ENCODE results near the gene CERCAM. TPM values are rescaled to one million over a fixed set of nuclear protein-coding genes. Genes with fewer than 3 reads are reported as not detected.

CERCAM gene
- total RNA-seq, 4 donors from 2014 or later = 4.5 to 19.7 (median 7.8) TPM

DNA sequence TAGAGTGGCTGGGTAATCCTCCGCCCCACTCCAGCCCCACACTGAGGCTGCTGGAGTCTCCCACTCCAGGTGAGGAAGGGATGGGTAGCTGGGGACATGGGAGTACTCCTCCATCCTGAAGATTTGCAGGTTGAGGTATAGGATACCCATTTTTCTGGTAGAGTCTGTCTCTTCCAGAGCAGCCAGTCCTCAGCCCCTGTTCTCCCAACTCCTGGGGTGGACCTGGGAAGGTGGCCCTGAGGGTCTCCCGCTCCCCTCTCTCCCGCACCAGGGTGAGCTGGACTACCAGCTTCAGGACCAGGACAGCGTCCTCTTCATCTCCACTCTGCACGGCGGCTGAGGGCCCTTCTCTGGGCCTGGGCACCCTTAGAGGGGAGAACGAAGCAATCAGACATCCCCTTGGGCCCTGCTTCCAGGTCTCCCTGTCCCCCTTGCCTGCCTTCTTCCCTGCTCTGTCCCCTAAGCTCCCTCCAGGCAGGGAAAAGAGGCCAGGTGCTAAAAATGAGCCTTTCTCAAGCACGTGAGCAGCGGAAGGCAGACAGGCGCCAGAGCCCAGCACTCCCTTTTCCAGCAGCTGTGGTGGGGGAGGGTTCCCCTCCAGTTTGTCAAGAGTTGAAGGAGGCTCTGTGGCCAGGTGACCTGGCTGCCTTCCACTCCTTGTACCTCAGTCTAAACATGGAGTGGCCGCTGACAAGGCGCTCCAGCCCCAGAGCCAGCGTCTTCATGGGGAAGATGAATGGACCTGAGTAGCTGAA lies 31.1 kb upstream of the CERCAM start:
- H3K27me3 ChIP-seq = no peaks in the 10 kb centered on the region
- no peak overlapping the region for H3K27ac ChIP-seq
- WGBS, 2 donors (ENCODE audit: low coverage in 1 of 2) = 90% methylated on average over 11 of the region's 13 CpGs; no CpG with 5 or more reads in 1 of the 2 donors
- H3K4me3 ChIP-seq = no peak overlapping the region
- H3K4me1 ChIP-seq = no peaks in the 10 kb centered on the region
- intact Hi-C loops (cut with DNase I; ENCODE audit: low total_unique reads) = no loop called here
- H3K36me3 ChIP-seq = peaks cover 0 to 21% (median 8%) of the 10 kb centered on the region in 4 donors
- no peaks in the 10 kb centered on the region for H3K9me3 ChIP-seq
- no peak for DNase-seq
- in situ Hi-C loops (cut with MboI; ENCODE audit: low pct_ligation_motif_present in 1 of 4, low pct_unique_long_range_greater_than_20kb in 1 of 4, low sequenced_read_pairs in 3 of 4) = no loop called here
- TF ChIP-seq POLR2AphosphoS5 (IDR thresholded peaks at IDR 0.05) (no peak), POLR2A (IDR thresholded peaks at IDR 0.05) (no peak), CTCF (IDR thresholded peaks at IDR 0.05) (no peak), EP300 (IDR thresholded peaks at IDR 0.05; ENCODE audit: low read depth) (no peak)

- DNase-seq = no peak
- H3K27ac ChIP-seq = no peak overlapping the region
- no peaks in the 10 kb centered on the region for H3K9me3 ChIP-seq
- no peak for TF ChIP-seq EP300 (IDR thresholded peaks at IDR 0.05; ENCODE audit: low read depth)
- no peak for TF ChIP-seq POLR2AphosphoS5 (IDR thresholded peaks at IDR 0.05)
- TF ChIP-seq POLR2A (IDR thresholded peaks at IDR 0.05) = no peak
- TF ChIP-seq CTCF (IDR thresholded peaks at IDR 0.05) = no peak
- H3K27me3 ChIP-seq = peaks cover 6% of the 10 kb centered on the region
- 87% methylated on average over 11 of the region's 11 CpGs; no CpG with 5 or more reads in 1 of the 2 donors for WGBS, 2 donors (ENCODE audit: low coverage in 1 of 2)
- no peaks in the 10 kb centered on the region for H3K4me1 ChIP-seq
- intact Hi-C loops (cut with DNase I; ENCODE audit: low total_unique reads) = no loop called here
- H3K36me3 ChIP-seq = peaks cover 0 to 21% (median 8%) of the 10 kb centered on the region in 4 donors
- no peak overlapping the region for H3K4me3 ChIP-seq
- in situ Hi-C loops (cut with MboI; ENCODE audit: low pct_ligation_motif_present in 1 of 4, low pct_unique_long_range_greater_than_20kb in 1 of 4, low sequenced_read_pairs in 3 of 4) = no loop called here
These were observed 30.4 kb upstream of the CERCAM start for GRCh38 chr9:128390150-128390812.

DNA sequence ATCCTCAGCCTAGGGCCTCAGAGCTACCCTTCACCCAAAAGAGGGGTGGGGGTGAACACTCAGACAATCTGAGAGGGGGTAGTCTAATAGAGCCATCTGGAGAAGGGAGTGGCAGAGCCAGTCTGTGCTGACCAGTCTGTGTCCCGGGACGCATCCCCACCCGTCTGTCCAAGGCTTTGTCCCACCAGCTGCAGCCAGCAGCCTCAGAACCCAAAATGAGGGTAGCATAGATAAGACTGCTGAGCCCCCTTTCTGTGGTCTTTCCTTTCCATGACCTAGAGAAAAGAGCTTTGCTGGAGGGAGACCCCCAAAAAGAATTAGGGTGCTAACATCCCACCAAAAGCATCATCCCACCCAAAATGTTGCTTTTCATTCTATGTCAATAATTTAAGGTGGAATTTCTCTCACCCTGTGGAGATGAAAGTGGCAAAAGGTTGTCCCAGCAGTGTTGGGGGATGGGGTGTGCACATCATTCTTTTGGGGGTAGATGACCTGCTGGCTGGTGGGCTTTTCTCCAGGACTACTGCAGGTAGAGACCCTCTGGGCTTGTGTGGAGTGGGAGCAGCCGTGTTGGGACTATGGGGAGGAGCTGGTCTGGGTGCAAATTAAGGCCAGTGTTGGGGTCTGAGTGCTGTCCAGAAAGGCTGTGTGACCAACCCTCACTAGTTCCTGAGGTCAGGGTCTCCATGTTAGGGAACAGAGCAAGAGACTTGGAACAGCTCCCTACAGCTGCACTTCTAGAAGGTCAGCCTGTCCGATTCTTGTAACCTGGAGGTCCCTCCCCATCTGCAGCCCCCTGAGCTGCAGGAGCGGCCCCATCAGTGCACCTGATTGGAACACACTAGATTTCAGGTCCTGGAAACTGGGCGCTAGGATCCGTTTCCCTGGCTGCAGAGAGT lies 29.6 kb upstream of the CERCAM start:
- H3K36me3 ChIP-seq = peaks cover 0 to 21% (median 8%) of the 10 kb centered on the region in 4 donors
- no peaks in the 10 kb centered on the region for H3K4me1 ChIP-seq
- no peak overlapping the region for H3K27ac ChIP-seq
- in situ Hi-C loops (cut with MboI; ENCODE audit: low pct_ligation_motif_present in 1 of 4, low pct_unique_long_range_greater_than_20kb in 1 of 4, low sequenced_read_pairs in 3 of 4) = no loop called here
- no peak overlapping the region for H3K4me3 ChIP-seq
- no peak for TF ChIP-seq CTCF (IDR thresholded peaks at IDR 0.05)
- TF ChIP-seq POLR2A (IDR thresholded peaks at IDR 0.05) = no peak
- no peak for TF ChIP-seq EP300 (IDR thresholded peaks at IDR 0.05; ENCODE audit: low read depth)
- no peak for TF ChIP-seq POLR2AphosphoS5 (IDR thresholded peaks at IDR 0.05)
- intact Hi-C loops (cut with DNase I; ENCODE audit: low total_unique reads) = no loop called here
- no peaks in the 10 kb centered on the region for H3K9me3 ChIP-seq
- DNase-seq = no peak
- peaks cover 12% of the 10 kb centered on the region for H3K27me3 ChIP-seq
- WGBS, 2 donors (ENCODE audit: low coverage in 1 of 2) = 94% methylated on average over 8 of the region's 8 CpGs; no CpG with 5 or more reads in 1 of the 2 donors

DNA sequence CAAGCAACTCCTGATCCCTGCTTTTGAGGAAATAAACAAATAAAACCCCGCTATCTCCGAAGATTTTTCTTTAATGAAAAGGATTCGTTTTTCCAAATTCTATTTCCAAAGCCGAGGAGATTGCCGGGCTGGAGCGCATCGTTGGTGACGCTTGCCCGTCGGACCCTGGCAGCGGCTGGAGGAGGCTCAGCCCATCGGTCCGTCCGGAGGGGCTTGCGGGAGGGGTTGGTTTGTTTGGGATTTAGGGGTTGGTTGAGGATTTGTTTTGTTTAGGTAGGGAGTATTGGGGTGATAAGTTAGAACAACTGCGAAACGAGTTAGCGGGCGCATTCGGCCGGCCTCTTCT lies 28.7 kb upstream of the CERCAM start:
- TF ChIP-seq CTCF (IDR thresholded peaks at IDR 0.05) (no peak), EP300 (IDR thresholded peaks at IDR 0.05; ENCODE audit: low read depth) (no peak)
- intact Hi-C loops (cut with DNase I; ENCODE audit: low total_unique reads) (no loop called here), in situ Hi-C loops (cut with MboI; ENCODE audit: low pct_ligation_motif_present in 1 of 4, low pct_unique_long_range_greater_than_20kb in 1 of 4, low sequenced_read_pairs in 3 of 4) (no loop called here)
- whole genome bisulfite sequencing, 2 donors (ENCODE audit: low coverage in 1 of 2) = 95% methylated on average over 21 of the region's 21 CpGs; no CpG with 5 or more reads in 1 of the 2 donors
- Histone ChIP-seq H3K27ac (no peak overlapping the region), H3K4me1 (no peaks in the 10 kb centered on the region), H3K9me3 (no peaks in the 10 kb centered on the region), H3K4me3 (no peak overlapping the region), H3K36me3 (peaks cover 0 to 21% (median 8%) of the 10 kb centered on the region in 4 donors), H3K27me3 (peaks cover 21% of the 10 kb centered on the region)
- no peak for DNase-seq
